Mesendoderm (in vitro differentiated cells): ENCODE data around the gene RNF13.

Source experiments
- DNase-seq: peaks from one replicate; pipeline ENCODE4 v3.0.0; 2013
- H2AK5ac ChIP-seq: 2 replicates; pipeline ENCODE4 v1.6.1; 2013; ENCODE audit warnings: low read length, inconsistent platforms
- H2BK120ac ChIP-seq: 2 replicates; pipeline ENCODE4 v1.6.1; 2013; ENCODE audit warnings: low read depth, mild to moderate bottlenecking, low read length, moderate library complexity, mixed read lengths
- H2BK15ac ChIP-seq: replicated peaks from 2 replicates; pipeline ENCODE4 v1.6.1; 2013; ENCODE audit warnings: low read depth, mild to moderate bottlenecking, moderate library complexity
- H2BK5ac ChIP-seq: 2 replicates; pipeline ENCODE4 v1.6.1; 2013; ENCODE audit warnings: low read length, inconsistent platforms
- H3K18ac ChIP-seq: 2 replicates; pipeline ENCODE4 v1.6.1; 2013; ENCODE audit warnings: mild to moderate bottlenecking, low read length, mixed read lengths
- H3K23ac ChIP-seq: one replicate; pipeline ENCODE4 v1.6.1; 2013; ENCODE audit warnings: low read length
- H3K27ac ChIP-seq: 2 replicates; pipeline ENCODE4 v1.5.1; 2013; ENCODE audit warnings: low read depth, mild to moderate bottlenecking, inconsistent platforms, low read length, moderate library complexity
- H3K27me3 ChIP-seq: 2 replicates; pipeline ENCODE4 v1.6.1; 2013; ENCODE audit warnings: low read length, control low read depth, mild to moderate bottlenecking, inconsistent platforms; ENCODE audit not compliant: insufficient read depth, poor library complexity
- H3K36me3 ChIP-seq: 2 replicates; pipeline ENCODE4 v1.6.1; 2013; ENCODE audit warnings: low read length, inconsistent platforms; ENCODE audit not compliant: control insufficient read depth, insufficient read depth
- H3K4ac ChIP-seq: one replicate; pipeline ENCODE4 v1.6.1; 2013; ENCODE audit warnings: low read depth, mild to moderate bottlenecking, low read length, moderate library complexity
- H3K4me1 ChIP-seq: 2 replicates; pipeline ENCODE4 v1.6.1; 2013; ENCODE audit warnings: low read depth, low read length, inconsistent platforms; ENCODE audit not compliant: control insufficient read depth
- H3K4me2 ChIP-seq: 2 replicates; pipeline ENCODE4 v1.6.1; 2013; ENCODE audit warnings: low read length
- H3K4me3 ChIP-seq: 2 replicates; pipeline ENCODE4 v1.5.1; 2013; ENCODE audit warnings: mild to moderate bottlenecking, low read length
- H3K56ac ChIP-seq: one replicate; pipeline ENCODE4 v1.6.1; 2013; ENCODE audit warnings: low read length
- H3K79me1 ChIP-seq: 2 replicates; pipeline ENCODE4 v1.6.1; 2013; ENCODE audit warnings: low read length, inconsistent platforms
- H3K79me2 ChIP-seq: 2 replicates; pipeline ENCODE4 v1.6.1; 2013; ENCODE audit warnings: mild to moderate bottlenecking, low read length; ENCODE audit not compliant: control insufficient read depth, insufficient read depth
- H3K9ac ChIP-seq: 2 replicates; pipeline ENCODE4 v1.6.1; 2013; ENCODE audit warnings: low read length, inconsistent platforms
- H4K5ac ChIP-seq: one replicate; pipeline ENCODE4 v1.6.1; 2013; ENCODE audit warnings: low read length
- H4K8ac ChIP-seq: one replicate; pipeline ENCODE4 v1.6.1; 2013; ENCODE audit warnings: low read depth, mild to moderate bottlenecking, control low read depth, low read length, moderate library complexity
- WGBS: extraction: QIAGEN DNeasy Blood & Tissue Kit; methylation state at CpG from one replicate; pipeline ENCODE4 v1.1.7; 2013; ENCODE audit warnings: low lambda C conversion rate, missing lambda C conversion rate; ENCODE audit not compliant: insufficient coverage; ENCODE audit errors: extremely low coverage; 5-methylcytosine and 5-hydroxymethylcytosine counted together

The RNF13 gene

DNA sequence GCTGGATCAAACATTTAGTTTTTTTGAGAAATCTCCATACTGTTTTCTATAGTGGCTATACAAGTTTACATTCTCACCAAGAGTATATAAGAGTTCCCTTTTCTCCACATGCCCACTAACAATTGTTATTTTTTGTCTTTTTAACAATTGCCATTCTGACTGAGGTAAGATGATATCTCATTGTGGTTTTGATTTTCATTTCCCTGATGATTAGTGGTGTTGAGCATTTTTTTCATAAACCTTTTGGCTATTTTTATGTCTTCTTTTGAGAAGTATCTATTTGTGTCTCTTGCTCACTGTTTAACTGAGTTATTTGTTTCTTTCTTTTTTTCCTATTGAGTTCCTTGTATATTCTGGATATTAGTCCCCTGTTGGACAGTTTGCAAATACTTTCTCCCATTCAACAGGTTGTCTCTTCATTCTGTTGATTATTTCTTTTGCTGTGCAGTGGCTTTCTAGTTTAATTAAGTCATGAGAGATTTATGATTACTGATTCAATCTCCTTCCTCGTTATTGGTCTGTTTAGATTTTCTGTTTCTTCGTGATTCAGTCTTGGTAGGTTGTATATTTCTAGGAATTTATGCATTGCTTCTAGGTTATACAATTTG lies 6.7 kb upstream of the RNF13 start:
- Histone ChIP-seq H3K56ac (no peak overlapping the region), H3K4me1 (no peaks in the 10 kb centered on the region), H2AK5ac (no peak overlapping the region), H3K27ac (no peak overlapping the region), H3K4ac (no peak overlapping the region), H3K9ac (no peak overlapping the region), H2BK120ac (no peak overlapping the region), H3K18ac (no peak overlapping the region), H2BK15ac (no peak overlapping the region), H4K8ac (no peak overlapping the region), H3K79me1 (no peaks in the 10 kb centered on the region), H3K4me3 (no peak overlapping the region), H3K4me2 (no peak overlapping the region), H4K5ac (no peak overlapping the region), H3K79me2 (no peaks in the 10 kb centered on the region), H3K36me3 (no peaks in the 10 kb centered on the region), H3K27me3 (no peaks in the 10 kb centered on the region), H2BK5ac (no peak overlapping the region), H3K23ac (no peak overlapping the region)
- no CpG with 5 or more reads among the region's 2 CpGs for WGBS
- DNase-seq = no peak

- H3K27ac ChIP-seq = no peak overlapping the region
- no peaks in the 10 kb centered on the region for H3K79me1 ChIP-seq
- DNase-seq = peak; percentile 70
- H3K4ac ChIP-seq = no peak overlapping the region
- H3K4me2 ChIP-seq = no peak overlapping the region
- no peak overlapping the region for H3K4me3 ChIP-seq
- H3K36me3 ChIP-seq = no peaks in the 10 kb centered on the region
- no peak overlapping the region for H3K18ac ChIP-seq
- no peaks in the 10 kb centered on the region for H3K27me3 ChIP-seq
- H3K79me2 ChIP-seq = no peaks in the 10 kb centered on the region
- H3K23ac ChIP-seq = no peak overlapping the region
- H2BK120ac ChIP-seq = no peak overlapping the region
- no CpG with 5 or more reads among the region's 4 CpGs for WGBS
- H2BK5ac ChIP-seq = no peak overlapping the region
- no peaks in the 10 kb centered on the region for H3K4me1 ChIP-seq
- no peak overlapping the region for H4K8ac ChIP-seq
- no peak overlapping the region for H2BK15ac ChIP-seq
- H4K5ac ChIP-seq = no peak overlapping the region
- H2AK5ac ChIP-seq = no peak overlapping the region
- H3K9ac ChIP-seq = no peak overlapping the region
- no peak overlapping the region for H3K56ac ChIP-seq
These were observed 4.7 kb upstream of the RNF13 start for GRCh38 chr3:149808209-149808829.

- H3K18ac ChIP-seq = no peak overlapping the region
- H2BK15ac ChIP-seq = no peak overlapping the region
- no peak overlapping the region for H3K23ac ChIP-seq
- no peak overlapping the region for H2AK5ac ChIP-seq
- H3K9ac ChIP-seq = no peak overlapping the region
- H3K27ac ChIP-seq = no peak overlapping the region
- no peak overlapping the region for H3K4me3 ChIP-seq
- no peak overlapping the region for H4K8ac ChIP-seq
- H4K5ac ChIP-seq = no peak overlapping the region
- H2BK120ac ChIP-seq = no peak overlapping the region
- H3K4me1 ChIP-seq = no peaks in the 10 kb centered on the region
- DNase-seq = no peak
- no peaks in the 10 kb centered on the region for H3K36me3 ChIP-seq
- no peak overlapping the region for H3K4me2 ChIP-seq
- H3K4ac ChIP-seq = no peak overlapping the region
- H3K56ac ChIP-seq = no peak overlapping the region
- H2BK5ac ChIP-seq = no peak overlapping the region
- no peaks in the 10 kb centered on the region for H3K79me2 ChIP-seq
- H3K79me1 ChIP-seq = no peaks in the 10 kb centered on the region
- H3K27me3 ChIP-seq = no peaks in the 10 kb centered on the region
These were observed 3.3 kb upstream of the RNF13 start for GRCh38 chr3:149809699-149810098.

GRCh38 chr3:149810846-149811245 lies 2.2 kb upstream of the RNF13 start:
- no peak overlapping the region for H3K56ac ChIP-seq

GRCh38 chr3:149812165-149812605 lies 830 bp upstream of the RNF13 start:
- no peak overlapping the region for H3K27ac ChIP-seq
- peaks cover 3% of the 10 kb centered on the region for H3K79me1 ChIP-seq
- H3K23ac ChIP-seq = no peak overlapping the region
- WGBS = no CpG with 5 or more reads among the region's 13 CpGs
- H3K56ac ChIP-seq = peak overlapping the region; percentile 92
- H3K9ac ChIP-seq = peak overlapping the region; percentile 59
- H2AK5ac ChIP-seq = no peak overlapping the region
- H2BK15ac ChIP-seq = no peak overlapping the region
- H3K4me1 ChIP-seq = no peaks in the 10 kb centered on the region
- no peak overlapping the region for H3K18ac ChIP-seq
- H3K36me3 ChIP-seq = no peaks in the 10 kb centered on the region
- H4K5ac ChIP-seq = peak overlapping the region; percentile 41
- DNase-seq = no peak
- no peak overlapping the region for H3K4me3 ChIP-seq
- no peak overlapping the region for H4K8ac ChIP-seq
- no peaks in the 10 kb centered on the region for H3K27me3 ChIP-seq
- no peak overlapping the region for H2BK120ac ChIP-seq
- H3K4me2 ChIP-seq = peak overlapping the region; percentile 47
- H3K4ac ChIP-seq = no peak overlapping the region
- H3K79me2 ChIP-seq = peaks cover 17% of the 10 kb centered on the region
- no peak overlapping the region for H2BK5ac ChIP-seq

More at GRCh38 chr3:149810846-149811245, 2.2 kb upstream of the RNF13 start:
- Histone ChIP-seq H3K4ac (no peak overlapping the region), H2BK120ac (no peak overlapping the region), H3K79me1 (no peaks in the 10 kb centered on the region), H3K36me3 (no peaks in the 10 kb centered on the region), H3K27me3 (no peaks in the 10 kb centered on the region), H3K18ac (no peak overlapping the region), H3K4me2 (no peak overlapping the region), H2BK5ac (no peak overlapping the region), H3K27ac (no peak overlapping the region), H4K5ac (no peak overlapping the region), H3K23ac (no peak overlapping the region), H3K4me3 (no peak overlapping the region), H2AK5ac (no peak overlapping the region), H3K79me2 (peaks cover 8% of the 10 kb centered on the region), H4K8ac (no peak overlapping the region), H3K4me1 (no peaks in the 10 kb centered on the region), H2BK15ac (no peak overlapping the region), H3K9ac (no peak overlapping the region)
- no CpG with 5 or more reads among the region's 2 CpGs for WGBS
- DNase-seq = no peak
